Measurements from ENCODE around the gene GABRB2.
"Not testable (repeated sequence)": the region's sequence is repeated elsewhere in the genome, so short reads cannot be mapped to it uniquely, and the experiment has no call there.

Gene GABRB2

GRCh38 chr5:161245846-161246245, 300.7 kb downstream of the GABRB2 start:
- DNase-seq (ENCODE audit: low read depth, low spot score): not testable (repeated sequence)

All from activated CD4-positive, CD25-positive, alpha-beta regulatory T cell treated with anti-CD3 and anti-CD28 coated beads, Interleukin-2, amount 50 U/mL, for 16 hours (primary cell).